ENCODE data around the gene ZNF445.

- no peak for TF ChIP-seq CTCF (IDR thresholded peaks at IDR 0.05; ENCODE audit: insufficient read depth, low read length)
- TF ChIP-seq REST (IDR thresholded peaks at IDR 0.05; ENCODE audit: insufficient replicate concordance, low read depth) = no peak
These were observed 78.6 kb downstream of the ZNF445 start for GRCh38 chr3:44398853-44399252.
